Measurements from ENCODE around the gene PLEKHH2. TPM values are rescaled to one million over a fixed set of nuclear protein-coding genes. Genes with fewer than 3 reads are reported as not detected.

Gene PLEKHH2
- total and polyA plus RNA-seq, 2 of the 13 experiments (the other 11 are each of a cell fraction or from before 2014, with no cell fraction given), result 1.1 to 3.0 TPM

- TF ChIP-seq, protein P1, sequence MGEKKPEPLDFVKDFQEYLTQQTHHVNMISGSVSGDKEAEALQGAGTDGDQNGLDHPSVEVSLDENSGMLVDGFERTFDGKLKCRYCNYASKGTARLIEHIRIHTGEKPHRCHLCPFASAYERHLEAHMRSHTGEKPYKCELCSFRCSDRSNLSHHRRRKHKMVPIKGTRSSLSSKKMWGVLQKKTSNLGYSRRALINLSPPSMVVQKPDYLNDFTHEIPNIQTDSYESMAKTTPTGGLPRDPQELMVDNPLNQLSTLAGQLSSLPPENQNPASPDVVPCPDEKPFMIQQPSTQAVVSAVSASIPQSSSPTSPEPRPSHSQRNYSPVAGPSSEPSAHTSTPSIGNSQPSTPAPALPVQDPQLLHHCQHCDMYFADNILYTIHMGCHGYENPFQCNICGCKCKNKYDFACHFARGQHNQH (CRISPR knock-in tag; IDR thresholded peaks at IDR 0.05), result peak; percentile 92
- TF ChIP-seq GABPA (IDR thresholded peaks at IDR 0.05; ENCODE audit: low read depth, low read length) (peak; percentile 89), GABPA (CRISPR knock-in tag; IDR thresholded peaks at IDR 0.05; ENCODE audit: low read depth) (peak; percentile 97), ASH2L (IDR thresholded peaks at IDR 0.05; ENCODE audit: insufficient read length, low read depth, low read length) (peak; percentile 99), ZNF660 (CRISPR knock-in tag; IDR thresholded peaks at IDR 0.05; ENCODE audit: borderline replicate concordance, low read depth) (peak; percentile 46; the same call in 1 of the 2 replicates), MXD4 (CRISPR knock-in tag; IDR thresholded peaks at IDR 0.05) (peak; percentile 100), ZMYM4 (CRISPR knock-in tag; IDR thresholded peaks at IDR 0.05) (peak; percentile 99), SALL1 (CRISPR knock-in tag; IDR thresholded peaks at IDR 0.05) (peak; percentile 87), TEAD2 (CRISPR knock-in tag; IDR thresholded peaks at IDR 0.05) (no peak), ZNF792 (CRISPR knock-in tag; IDR thresholded peaks at IDR 0.05) (no peak), MAF1 (CRISPR knock-in tag; IDR thresholded peaks at IDR 0.05; ENCODE audit: borderline replicate concordance) (no peak), KAT8 (CRISPR knock-in tag; IDR thresholded peaks at IDR 0.05) (peak; percentile 100), YY1 (IDR thresholded peaks at IDR 0.05; ENCODE audit: insufficient read depth, insufficient replicate concordance, low read depth, low read length) (peak; percentile 85), ETV6 (CRISPR knock-in tag; conservative IDR thresholded peaks at IDR 0.05) (peak; percentile 13; the same call in 1 of the 2 replicates), FOXM1 (CRISPR knock-in tag; IDR thresholded peaks at IDR 0.05) (0 out of 2 replicates have a peak, but pooled peaks have one; percentile 19)
- TF ChIP-seq, protein P2, sequence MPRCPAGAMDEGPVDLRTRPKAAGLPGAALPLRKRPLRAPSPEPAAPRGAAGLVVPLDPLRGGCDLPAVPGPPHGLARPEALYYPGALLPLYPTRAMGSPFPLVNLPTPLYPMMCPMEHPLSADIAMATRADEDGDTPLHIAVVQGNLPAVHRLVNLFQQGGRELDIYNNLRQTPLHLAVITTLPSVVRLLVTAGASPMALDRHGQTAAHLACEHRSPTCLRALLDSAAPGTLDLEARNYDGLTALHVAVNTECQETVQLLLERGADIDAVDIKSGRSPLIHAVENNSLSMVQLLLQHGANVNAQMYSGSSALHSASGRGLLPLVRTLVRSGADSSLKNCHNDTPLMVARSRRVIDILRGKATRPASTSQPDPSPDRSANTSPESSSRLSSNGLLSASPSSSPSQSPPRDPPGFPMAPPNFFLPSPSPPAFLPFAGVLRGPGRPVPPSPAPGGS (CRISPR knock-in tag; IDR thresholded peaks at IDR 0.05), result peak; percentile 93
- TF ChIP-seq, protein P3, sequence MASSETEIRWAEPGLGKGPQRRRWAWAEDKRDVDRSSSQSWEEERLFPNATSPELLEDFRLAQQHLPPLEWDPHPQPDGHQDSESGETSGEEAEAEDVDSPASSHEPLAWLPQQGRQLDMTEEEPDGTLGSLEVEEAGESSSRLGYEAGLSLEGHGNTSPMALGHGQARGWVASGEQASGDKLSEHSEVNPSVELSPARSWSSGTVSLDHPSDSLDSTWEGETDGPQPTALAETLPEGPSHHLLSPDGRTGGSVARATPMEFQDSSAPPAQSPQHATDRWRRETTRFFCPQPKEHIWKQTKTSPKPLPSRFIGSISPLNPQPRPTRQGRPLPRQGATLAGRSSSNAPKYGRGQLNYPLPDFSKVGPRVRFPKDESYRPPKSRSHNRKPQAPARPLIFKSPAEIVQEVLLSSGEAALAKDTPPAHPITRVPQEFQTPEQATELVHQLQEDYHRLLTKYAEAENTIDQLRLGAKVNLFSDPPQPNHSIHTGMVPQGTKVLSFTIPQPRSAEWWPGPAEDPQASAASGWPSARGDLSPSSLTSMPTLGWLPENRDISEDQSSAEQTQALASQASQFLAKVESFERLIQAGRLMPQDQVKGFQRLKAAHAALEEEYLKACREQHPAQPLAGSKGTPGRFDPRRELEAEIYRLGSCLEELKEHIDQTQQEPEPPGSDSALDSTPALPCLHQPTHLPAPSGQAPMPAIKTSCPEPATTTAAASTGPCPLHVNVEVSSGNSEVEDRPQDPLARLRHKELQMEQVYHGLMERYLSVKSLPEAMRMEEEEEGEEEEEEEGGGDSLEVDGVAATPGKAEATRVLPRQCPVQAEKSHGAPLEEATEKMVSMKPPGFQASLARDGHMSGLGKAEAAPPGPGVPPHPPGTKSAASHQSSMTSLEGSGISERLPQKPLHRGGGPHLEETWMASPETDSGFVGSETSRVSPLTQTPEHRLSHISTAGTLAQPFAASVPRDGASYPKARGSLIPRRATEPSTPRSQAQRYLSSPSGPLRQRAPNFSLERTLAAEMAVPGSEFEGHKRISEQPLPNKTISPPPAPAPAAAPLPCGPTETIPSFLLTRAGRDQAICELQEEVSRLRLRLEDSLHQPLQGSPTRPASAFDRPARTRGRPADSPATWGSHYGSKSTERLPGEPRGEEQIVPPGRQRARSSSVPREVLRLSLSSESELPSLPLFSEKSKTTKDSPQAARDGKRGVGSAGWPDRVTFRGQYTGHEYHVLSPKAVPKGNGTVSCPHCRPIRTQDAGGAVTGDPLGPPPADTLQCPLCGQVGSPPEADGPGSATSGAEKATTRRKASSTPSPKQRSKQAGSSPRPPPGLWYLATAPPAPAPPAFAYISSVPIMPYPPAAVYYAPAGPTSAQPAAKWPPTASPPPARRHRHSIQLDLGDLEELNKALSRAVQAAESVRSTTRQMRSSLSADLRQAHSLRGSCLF (CRISPR knock-in tag; IDR thresholded peaks at IDR 0.05; ENCODE audit: borderline replicate concordance), result no peak
- TF ChIP-seq, protein P4, sequence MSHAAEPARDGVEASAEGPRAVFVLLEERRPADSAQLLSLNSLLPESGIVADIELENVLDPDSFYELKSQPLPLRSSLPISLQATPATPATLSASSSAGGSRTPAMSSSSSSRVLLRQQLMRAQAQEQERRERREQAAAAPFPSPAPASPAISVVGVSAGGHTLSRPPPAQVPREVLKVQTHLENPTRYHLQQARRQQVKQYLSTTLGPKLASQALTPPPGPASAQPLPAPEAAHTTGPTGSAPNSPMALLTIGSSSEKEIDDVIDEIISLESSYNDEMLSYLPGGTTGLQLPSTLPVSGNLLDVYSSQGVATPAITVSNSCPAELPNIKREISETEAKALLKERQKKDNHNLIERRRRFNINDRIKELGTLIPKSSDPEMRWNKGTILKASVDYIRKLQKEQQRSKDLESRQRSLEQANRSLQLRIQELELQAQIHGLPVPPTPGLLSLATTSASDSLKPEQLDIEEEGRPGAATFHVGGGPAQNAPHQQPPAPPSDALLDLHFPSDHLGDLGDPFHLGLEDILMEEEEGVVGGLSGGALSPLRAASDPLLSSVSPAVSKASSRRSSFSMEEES (CRISPR knock-in tag; IDR thresholded peaks at IDR 0.05), result peak; percentile 34; the same call in 1 of the 2 replicates
These were observed 41.3 kb upstream of the PLEKHH2 start, which contains the start of gene THADA (continued) for GRCh38 chr2:43595603-43596412.
